Activated effector memory CD4-positive, alpha-beta T cell treated with Interleukin-2 at 50 U/mL for 16 hours (primary cell): ENCODE measurements around the gene PRKN.
"Not testable (repeated sequence)": the region's sequence is repeated elsewhere in the genome, so short reads cannot be mapped to it uniquely, and the experiment has no call there.

ENCODE experiments used
- DNase-seq: peaks from one replicate; pipeline ENCODE4 v3.0.0-alpha.2; 2020

The PRKN gene

GRCh38 chr6:161926324-161926723 lies 801.2 kb downstream of the PRKN start:
- no peak for DNase-seq

- no peak for DNase-seq
Measured at GRCh38 chr6:161924516-161925116, 803.0 kb downstream of the PRKN start.

GRCh38 chr6:161922631-161923119 lies 804.9 kb downstream of the PRKN start:
- DNase-seq: no peak

DNA sequence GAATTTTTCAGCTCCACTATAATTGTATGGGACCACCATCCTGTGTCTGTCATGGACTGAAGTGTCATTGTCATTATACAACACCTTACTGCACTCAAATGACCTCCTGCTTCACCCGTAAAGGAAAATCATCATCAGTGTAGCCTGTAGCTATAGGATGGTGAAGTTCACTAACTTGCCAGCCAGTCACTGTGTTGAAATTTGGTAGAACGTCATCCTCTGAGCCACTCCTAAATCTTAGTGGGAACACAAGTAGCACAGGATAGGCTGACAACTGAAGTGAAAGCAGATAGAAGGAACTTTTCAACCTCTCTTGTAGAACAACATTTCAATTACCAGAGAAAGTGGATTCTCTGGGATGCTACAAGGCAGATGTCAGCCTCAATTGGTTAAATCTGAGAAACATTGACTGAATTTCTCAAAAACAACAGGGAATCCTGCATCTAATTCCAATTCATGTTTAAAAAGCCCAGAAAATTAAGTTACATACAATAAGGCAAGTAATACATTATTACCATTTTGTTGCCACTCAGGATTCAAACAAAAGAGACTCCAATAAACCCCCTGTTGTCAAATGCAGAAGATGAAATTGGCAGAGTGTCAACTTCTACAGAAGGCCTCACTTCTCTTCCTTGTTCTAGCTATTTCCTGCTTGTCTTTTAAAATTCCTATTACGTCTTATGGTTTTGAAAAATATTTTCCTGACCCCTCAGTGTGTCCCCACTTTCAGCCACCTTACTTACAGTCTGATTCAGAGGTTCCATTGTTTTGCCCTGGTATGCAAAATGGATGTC lies 805.8 kb downstream of the PRKN start:
- DNase-seq: no peak

DNA sequence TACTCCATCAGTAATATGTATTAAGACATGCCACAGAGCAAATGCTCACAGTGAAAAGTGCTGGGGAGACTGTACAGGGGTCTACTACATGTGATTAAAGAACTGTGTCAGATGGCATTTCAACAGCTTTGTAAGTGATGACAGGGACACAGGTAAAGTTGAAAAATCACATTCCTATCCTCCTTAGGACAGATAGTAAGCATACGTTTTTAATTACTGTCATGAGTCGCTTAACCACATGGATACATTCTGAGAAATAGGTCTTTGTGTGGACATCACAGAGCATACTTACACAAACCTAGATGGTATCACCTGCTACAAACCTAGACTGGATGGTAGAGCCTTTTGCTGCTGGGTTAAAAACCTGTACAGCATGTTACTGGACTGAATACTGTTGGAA lies 807.9 kb downstream of the PRKN start:
- no peak for DNase-seq

GRCh38 chr6:161918628-161919205 lies 808.8 kb downstream of the PRKN start:
- no peak for DNase-seq

- DNase-seq: no peak
Measured at GRCh38 chr6:161918109-161918531, 809.4 kb downstream of the PRKN start.

DNA sequence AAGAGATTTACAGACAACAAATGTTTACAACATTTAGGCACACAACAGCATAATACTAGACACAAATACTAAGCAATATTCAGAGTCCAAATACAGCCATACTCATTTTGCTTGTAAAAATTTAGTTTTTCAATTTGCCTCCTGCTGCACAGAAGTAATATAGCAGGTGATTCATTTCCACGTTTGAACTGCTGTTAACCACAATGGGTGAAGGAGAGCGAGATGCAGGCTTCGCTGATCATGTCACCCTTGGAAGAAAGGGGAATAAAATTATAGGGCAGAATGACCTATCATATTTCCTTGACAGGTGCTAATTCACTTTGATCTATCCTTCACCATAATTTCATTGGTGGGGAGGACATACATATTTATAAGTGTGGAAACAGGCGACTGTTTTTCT lies 809.9 kb downstream of the PRKN start:
- no peak for DNase-seq

DNA sequence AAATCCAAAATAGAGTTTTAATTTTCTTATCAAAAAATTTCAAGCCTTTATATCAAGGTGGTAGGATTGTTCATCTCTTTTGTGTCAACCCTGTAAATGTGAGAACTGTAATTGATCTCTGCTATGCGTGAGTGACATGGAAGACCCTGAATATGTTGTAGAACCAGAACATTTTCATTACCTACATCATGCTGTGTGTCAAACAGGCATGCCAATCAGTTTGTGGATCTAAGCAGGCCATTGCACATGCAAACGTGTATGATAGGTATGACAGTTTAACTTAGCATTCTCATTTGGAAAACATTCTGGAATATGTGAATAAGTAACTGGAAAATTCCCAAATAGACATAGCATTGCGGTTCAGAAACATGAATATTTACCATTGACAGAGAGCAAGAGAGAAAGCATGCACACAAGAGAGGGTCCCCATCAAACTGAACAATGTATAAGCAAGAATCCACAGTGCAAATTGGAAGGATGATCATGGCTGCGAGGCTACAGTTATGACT lies 812.1 kb downstream of the PRKN start:
- DNase-seq: no peak

DNA sequence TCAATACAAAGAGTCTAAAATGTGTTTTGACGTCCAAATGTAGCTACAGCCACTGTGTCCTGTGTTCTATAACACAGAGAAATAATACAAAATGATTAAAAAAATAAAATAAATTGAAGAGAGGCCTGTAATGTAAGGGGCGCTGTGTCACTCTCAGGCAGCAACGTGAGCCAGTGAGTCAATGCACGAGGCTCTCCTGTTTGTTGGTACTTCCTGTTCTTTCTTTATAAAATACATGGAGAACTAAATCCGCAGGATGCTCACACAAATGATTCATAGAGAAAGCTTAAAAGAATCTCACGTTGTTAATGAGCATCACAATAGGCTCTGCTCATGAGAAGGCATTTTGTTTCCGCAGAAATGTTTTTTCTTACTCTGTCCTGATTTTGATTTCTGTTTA lies 818.7 kb downstream of the PRKN start:
- no peak for DNase-seq

- DNase-seq: no peak
Measured at GRCh38 chr6:161906571-161906970, 821.0 kb downstream of the PRKN start.

GRCh38 chr6:161903584-161904212 lies 823.9 kb downstream of the PRKN start:
- no peak for DNase-seq

DNA sequence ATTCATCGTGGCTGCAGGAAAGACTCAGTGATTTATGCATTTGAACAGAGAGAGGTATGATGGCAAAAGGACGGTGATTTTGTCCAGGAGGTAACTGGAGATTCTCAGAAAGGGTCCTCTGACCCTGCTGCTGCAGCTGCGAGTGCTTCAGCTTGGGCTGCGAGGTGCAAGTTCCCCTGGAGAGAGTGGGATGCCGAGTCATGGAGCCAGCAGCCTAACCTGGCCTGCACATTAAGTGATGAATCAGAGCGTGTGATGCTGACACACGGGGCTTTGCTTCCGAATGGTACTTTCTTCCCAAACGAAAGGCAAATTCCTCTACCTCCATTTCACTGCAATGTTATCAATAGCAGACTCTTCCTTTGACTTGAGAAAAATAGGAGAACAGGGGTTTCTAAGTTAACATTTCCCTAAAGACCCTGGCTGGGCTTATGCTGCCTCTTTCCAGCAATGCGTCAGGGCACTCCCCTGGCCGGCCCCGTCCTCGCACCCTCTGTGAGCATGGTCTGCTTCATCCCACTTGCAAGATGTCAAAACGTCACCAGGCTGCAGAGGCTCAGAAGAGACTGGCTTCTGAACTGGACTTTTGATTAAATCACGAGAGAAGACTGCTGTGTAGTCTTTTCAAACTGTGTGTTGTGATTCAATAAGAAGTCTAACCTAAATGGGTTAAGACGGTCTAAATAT lies 825.7 kb downstream of the PRKN start:
- DNase-seq: no peak

GRCh38 chr6:161894436-161894835 lies 833.1 kb downstream of the PRKN start:
- DNase-seq: no peak

DNA sequence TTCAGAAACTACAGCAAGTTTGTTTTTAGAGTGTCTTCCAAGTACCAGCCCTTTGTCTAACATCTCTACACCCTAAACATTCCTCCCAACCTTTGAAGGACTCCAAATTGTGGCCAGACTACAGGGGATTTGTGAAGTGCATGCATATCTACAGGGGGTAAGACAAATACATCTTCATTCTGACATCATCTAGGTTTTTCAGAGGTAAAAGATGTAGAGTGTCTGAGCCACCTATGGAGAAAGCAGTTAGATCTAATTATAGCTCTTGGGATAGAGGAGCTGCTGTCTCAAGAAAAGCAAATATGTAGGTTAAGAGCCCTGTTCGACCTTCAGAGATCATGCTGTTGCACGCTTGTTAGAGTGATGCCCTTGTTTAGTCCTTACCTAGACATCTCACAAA lies 836.0 kb downstream of the PRKN start:
- DNase-seq: no peak

DNA sequence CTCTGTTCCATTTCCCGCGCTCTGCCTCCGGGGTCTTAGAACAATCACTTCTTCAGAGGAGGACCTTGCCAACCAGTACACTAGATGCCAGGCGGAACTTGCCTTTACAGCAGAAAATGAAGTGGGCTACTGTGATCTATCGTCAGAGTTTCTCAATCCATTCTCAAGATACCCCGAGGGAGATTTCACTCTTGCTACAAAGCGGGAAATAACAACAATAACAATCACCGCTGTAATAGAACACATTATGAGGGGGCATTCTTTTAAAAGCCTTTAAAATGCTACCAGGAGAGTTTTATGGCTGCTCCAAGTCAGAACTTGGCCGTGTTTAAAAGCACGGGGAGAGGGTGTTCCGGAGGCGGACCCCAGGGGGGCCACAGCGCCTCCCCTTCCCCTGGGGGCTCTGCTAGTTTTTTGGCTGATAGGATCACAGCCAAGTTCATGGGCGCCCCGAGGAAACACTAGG lies 836.7 kb downstream of the PRKN start:
- no peak for DNase-seq

DNA sequence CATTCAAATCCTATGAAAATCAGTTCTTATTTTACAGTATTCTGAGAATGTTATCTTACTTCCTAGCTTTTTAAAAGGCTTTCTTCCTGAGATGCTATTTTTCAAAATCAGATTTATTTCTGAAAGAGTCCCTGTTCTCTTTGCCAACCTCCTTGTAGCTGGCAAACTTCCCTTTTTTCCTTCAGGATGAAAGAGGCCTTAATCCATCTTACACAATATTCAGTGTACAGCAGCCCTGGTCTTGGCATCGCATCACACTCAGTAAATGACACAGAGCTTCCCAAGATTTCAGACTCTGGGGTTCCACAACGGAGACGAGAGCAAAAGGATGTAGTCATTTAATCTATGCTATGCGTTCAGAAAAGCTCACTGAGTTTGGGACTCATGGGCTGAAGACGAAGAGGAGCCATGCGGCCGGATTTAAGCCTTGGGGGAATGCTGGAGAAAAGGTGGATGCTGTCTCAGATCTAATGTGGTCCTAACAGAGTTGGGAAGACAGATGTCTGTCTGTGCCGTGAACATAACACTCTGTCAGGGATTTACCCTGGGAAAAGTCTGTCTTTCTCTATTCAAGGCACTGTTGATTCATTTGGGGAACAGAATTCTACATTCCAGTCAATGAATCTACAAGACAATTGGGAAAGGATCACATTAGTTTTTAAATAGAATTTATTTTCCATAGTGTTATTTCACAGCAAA lies 837.3 kb downstream of the PRKN start:
- DNase-seq: no peak

DNA sequence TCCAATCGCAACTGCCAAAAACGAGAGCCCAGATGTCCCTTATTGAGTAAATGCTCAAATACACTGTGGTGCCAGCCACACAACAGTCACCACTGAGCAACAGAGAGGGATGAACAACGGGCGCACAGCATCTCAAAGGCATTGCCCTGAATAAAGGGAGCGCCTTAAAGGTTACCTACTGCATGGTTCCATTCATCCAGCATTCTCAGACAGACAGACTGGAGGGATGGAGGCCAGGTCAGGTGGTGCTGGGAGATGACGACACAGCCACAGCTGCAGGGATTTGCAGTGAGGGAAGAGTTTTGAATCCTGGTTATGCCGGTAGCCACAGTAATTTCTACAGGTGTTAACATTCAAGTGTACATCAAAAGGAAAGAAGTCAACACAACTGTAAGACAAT lies 838.2 kb downstream of the PRKN start:
- no peak for DNase-seq

DNA sequence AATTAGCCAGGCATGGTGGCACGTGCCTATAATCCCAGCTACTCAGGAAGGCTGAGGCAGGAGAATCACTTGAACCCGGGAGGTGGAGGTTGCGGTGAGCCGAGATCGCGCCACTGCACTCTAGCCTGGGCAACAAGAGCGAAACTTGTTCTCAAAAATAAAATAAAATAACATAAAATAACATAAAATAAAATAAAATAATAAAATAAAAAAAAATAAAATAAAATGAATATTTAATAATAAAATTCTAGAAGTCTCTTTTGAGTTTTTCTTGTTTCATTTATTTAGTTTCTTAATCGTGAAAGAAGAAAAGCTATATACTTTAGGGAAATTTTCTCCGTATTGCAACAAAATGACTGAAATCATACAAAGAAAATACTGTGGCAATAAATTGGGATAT lies 841.0 kb downstream of the PRKN start:
- not testable (repeated sequence) for DNase-seq

DNA sequence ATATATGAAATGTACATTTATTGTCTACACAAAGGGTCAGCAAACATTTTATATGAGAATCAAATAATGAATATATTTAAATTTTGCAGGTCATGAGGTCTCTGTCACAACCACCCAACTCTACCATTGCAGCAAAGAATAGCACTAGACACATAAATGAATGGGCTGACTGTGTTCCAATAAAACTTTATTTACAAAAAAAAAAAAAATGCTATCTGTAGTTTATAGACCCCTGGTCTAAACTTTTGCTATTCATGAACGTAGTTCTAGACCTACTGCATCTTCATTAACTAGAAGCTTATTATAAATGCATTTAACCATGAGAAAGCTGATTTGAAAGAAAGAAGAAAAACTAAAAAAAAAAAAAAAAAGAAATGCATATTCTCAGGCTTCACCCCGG lies 842.8 kb downstream of the PRKN start:
- no peak for DNase-seq

DNA sequence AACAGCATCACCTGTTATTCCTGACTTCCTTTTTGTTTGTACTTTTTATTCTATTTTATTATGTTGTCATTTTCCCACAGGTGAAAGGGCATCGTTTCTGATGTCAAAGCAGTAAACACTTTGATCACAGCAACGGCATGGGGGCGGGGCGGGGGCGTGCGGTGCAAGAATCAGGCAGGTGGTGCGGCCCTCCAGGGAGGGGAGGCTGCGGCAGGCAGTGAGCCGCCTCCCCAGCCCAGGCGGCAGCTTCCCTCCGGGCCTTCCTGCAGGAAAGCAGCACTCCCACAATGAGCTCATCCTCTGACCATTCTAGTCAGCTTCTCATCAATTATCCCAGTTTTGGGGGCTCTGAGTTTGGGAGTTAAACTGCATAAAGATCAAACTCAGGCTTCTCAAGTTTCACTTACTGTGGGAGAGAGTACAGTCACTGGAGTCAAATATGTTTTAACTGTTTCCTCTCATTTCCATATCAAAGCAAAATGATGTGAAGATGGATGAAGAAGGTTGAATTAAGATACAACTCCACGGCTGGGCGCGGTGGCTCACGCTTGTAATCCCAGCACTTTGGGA lies 845.3 kb downstream of the PRKN start:
- no peak for DNase-seq

- DNase-seq: no peak
Measured at GRCh38 chr6:161880056-161880455, 847.5 kb downstream of the PRKN start.
